Loucy (cell line): ENCODE data around the gene SLC2A5.

Source experiments
- H2AFZ ChIP-seq: fragments of 200-600 bp; sonication (generic); 2 replicates; pipeline ENCODE4 v1.6.0; 2016; ENCODE audit warnings: antibody characterized with exemption, mild to moderate bottlenecking, low read length, moderate library complexity
- H3F3A ChIP-seq: fragments of 200-600 bp; 2 replicates; pipeline ENCODE4 v1.6.0; 2016; ENCODE audit warnings: antibody characterized with exemption, low read depth, mild to moderate bottlenecking
- H3K27me3 ChIP-seq: fragments of 200-600 bp; sonication (generic); 2 replicates; pipeline ENCODE4 v1.6.1; 2014; ENCODE audit warnings: low read length, mild to moderate bottlenecking; ENCODE audit not compliant: insufficient read depth, poor library complexity, severe bottlenecking
- H3K36me3 ChIP-seq: fragments of 200-600 bp; sonication (generic); 2 replicates; pipeline ENCODE4 v1.6.1; 2016; ENCODE audit warnings: low read length; ENCODE audit not compliant: insufficient read depth
- H3K4me1 ChIP-seq: fragments of 200-600 bp; sonication (generic); 2 replicates; pipeline ENCODE4 v1.5.1; 2014; ENCODE audit warnings: low read length, mild to moderate bottlenecking; ENCODE audit not compliant: insufficient read depth, poor library complexity, severe bottlenecking
- H3K4me2 ChIP-seq: fragments of 200-600 bp; sonication (generic); 2 replicates; pipeline ENCODE4 v1.6.0; 2014; ENCODE audit warnings: antibody characterized with exemption, low read length, low read depth, mild to moderate bottlenecking; ENCODE audit not compliant: poor library complexity, severe bottlenecking
- H3K4me3 ChIP-seq: fragments of 200-600 bp; sonication (generic); 2 replicates; pipeline ENCODE4 v1.5.1; 2014; ENCODE audit warnings: low read length, mild to moderate bottlenecking, mixed read lengths; ENCODE audit not compliant: poor library complexity, severe bottlenecking
- H3K79me2 ChIP-seq: fragments of 200-600 bp; sonication (generic); 2 replicates; pipeline ENCODE4 v1.6.1; 2014; ENCODE audit warnings: low read length; ENCODE audit not compliant: insufficient read depth
- H3K9ac ChIP-seq: fragments of 200-600 bp; sonication (generic); 2 replicates; pipeline ENCODE4 v1.6.0; 2014; ENCODE audit warnings: mild to moderate bottlenecking, low read depth, low read length, moderate library complexity; ENCODE audit not compliant: poor library complexity, severe bottlenecking
- H3K9me2 ChIP-seq: fragments of 200-600 bp; sonication (generic); replicated peaks from 2 replicates; pipeline ENCODE4 v1.6.1; 2016; ENCODE audit warnings: low read depth, low read length, mixed read lengths
- H3K9me3 ChIP-seq: fragments of 200-600 bp; sonication (generic); 2 replicates; pipeline ENCODE4 v1.6.1; 2014; ENCODE audit warnings: mild to moderate bottlenecking, antibody characterized with exemption, low read length, low read depth; ENCODE audit not compliant: insufficient read depth
- H4K20me1 ChIP-seq: fragments of 200-600 bp; sonication (generic); 2 replicates; pipeline ENCODE4 v1.6.0; 2014; ENCODE audit warnings: antibody characterized with exemption, low read length, mild to moderate bottlenecking; ENCODE audit not compliant: insufficient read depth, poor library complexity, severe bottlenecking
- CTCF ChIP-seq: fragments of 200-600 bp; sonication (generic); conservative IDR thresholded peaks from 2 replicates; pipeline ENCODE4 v1.5.1; 2014; ENCODE audit warnings: mild to moderate bottlenecking, antibody characterized with exemption, low read length
- EZH2phosphoT487 ChIP-seq: fragments of 200-600 bp; IDR thresholded peaks from 2 replicates; pipeline ENCODE4 v1.6.1; 2018; ENCODE audit warnings: antibody characterized with exemption, mild to moderate bottlenecking, moderate library complexity, borderline replicate concordance

Gene SLC2A5

DNA sequence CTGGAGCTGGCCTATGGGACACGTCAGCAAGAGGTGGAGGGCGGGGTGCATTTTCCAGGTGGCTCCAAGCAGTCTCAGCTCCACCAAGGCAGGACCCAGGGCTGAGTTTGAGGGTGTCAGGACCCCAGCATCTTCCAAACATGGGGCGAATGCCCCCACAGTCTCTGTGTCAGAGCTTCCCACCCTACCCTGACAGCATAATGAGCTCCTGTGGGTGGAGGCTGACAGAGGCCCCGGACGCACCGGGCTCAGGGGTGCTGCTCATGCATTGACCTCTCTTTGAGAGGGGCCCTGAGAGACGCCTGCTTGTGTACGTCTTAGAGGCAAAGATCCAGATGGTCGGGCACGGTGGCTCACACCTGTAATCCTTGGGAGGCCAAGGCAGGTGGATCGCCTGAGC, 80.4 kb downstream of the SLC2A5 start:
- H3K27me3 ChIP-seq = no peaks in the 10 kb centered on the region
- no peaks in the 10 kb centered on the region for H4K20me1 ChIP-seq
- no peaks in the 10 kb centered on the region for H3K79me2 ChIP-seq
- H3K9ac ChIP-seq = no peak overlapping the region
- no peaks in the 10 kb centered on the region for H3K9me2 ChIP-seq
- no peak overlapping the region for H3K4me2 ChIP-seq
- H2AFZ ChIP-seq = no peak overlapping the region
- H3K9me3 ChIP-seq = no peaks in the 10 kb centered on the region
- H3K36me3 ChIP-seq = no peaks in the 10 kb centered on the region
- no peak for TF ChIP-seq CTCF
- no peak for TF ChIP-seq EZH2phosphoT487
- H3K4me1 ChIP-seq = no peaks in the 10 kb centered on the region
- H3K4me3 ChIP-seq = no peak overlapping the region
- no peaks in the 10 kb centered on the region for H3F3A ChIP-seq

DNA sequence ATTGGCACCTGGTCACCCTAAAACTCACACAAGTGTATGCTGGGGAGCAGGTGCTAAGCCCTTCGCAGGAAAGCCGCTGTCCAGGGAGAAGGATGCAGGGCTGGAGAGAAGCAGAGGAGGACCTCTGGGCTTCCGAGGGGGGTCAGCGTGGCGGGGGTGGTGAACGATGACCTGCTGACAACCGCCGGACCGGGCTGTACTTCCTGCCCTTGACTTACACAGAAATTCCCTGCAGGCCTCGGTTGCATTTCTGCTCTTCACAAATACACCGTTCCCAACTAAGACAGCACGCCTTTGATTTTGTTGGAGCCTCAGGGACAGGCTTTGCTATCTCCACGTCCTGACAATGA, 80.8 kb downstream of the SLC2A5 start:
- Histone ChIP-seq H3K9ac (no peak overlapping the region), H3K79me2 (no peaks in the 10 kb centered on the region), H3K9me2 (no peaks in the 10 kb centered on the region)

DNA sequence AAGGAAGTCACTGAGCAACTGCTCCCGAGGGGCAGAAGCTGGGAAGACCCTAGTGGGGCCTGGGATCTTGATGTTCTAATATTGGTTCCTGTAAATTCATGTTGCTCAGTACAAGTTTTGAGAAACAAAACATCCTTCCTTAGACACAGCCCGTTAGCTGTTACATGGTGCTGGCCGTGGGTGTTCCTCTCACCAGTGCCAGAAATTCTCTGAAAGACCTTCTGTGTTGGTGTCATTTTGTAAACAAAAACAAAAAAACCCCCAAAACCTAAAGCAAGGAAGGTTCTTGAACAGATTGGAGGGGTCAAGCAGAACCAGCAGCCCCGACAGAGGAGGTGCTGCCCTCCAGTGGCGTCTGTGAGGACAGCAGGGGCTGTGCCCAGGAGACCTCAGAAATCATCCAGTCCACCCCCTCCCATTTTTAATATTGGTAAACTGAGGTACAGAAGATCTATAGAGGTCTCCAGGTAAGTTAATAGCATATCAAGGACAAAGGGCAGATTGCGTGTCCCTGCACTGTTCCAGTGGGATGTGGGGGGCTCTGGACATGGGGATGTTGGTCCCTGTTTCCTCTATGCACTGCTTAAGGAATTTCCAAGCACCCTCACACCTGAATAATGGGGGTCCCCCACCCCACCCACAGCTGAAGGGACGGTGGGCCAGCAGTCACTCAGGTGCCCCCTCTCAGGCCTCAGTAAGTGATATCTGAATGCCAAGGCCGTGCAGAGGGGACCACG, 81.4 kb downstream of the SLC2A5 start:
- Histone ChIP-seq H3K4me2 (peak overlapping the region; percentile 29), H3K9ac (no peak overlapping the region), H3K36me3 (no peaks in the 10 kb centered on the region), H3K4me1 (no peaks in the 10 kb centered on the region), H3K27me3 (no peaks in the 10 kb centered on the region), H3K4me3 (no peak overlapping the region), H3F3A (no peaks in the 10 kb centered on the region), H4K20me1 (no peaks in the 10 kb centered on the region), H3K9me3 (no peaks in the 10 kb centered on the region), H2AFZ (0 out of 2 replicates have a peak overlapping the region, but pooled peaks have one; percentile 16), H3K79me2 (no peaks in the 10 kb centered on the region), H3K9me2 (no peaks in the 10 kb centered on the region)
- TF ChIP-seq EZH2phosphoT487 (no peak), CTCF (peak; percentile 99)

More for the DNA sequence above, 80.8 kb downstream of the SLC2A5 start:
- H2AFZ ChIP-seq = no peak overlapping the region
- no peak for TF ChIP-seq CTCF
- no peak for TF ChIP-seq EZH2phosphoT487
- no peaks in the 10 kb centered on the region for H3K4me1 ChIP-seq
- no peaks in the 10 kb centered on the region for H3F3A ChIP-seq
- no peak overlapping the region for H3K4me3 ChIP-seq
- H3K27me3 ChIP-seq = no peaks in the 10 kb centered on the region
- no peak overlapping the region for H3K4me2 ChIP-seq
- no peaks in the 10 kb centered on the region for H4K20me1 ChIP-seq
- H3K36me3 ChIP-seq = no peaks in the 10 kb centered on the region
- H3K9me3 ChIP-seq = no peaks in the 10 kb centered on the region
